Lung (tissue), 12 donors: ENCODE measurements around the gene OR4K15. TPM values are rescaled to one million over a fixed set of nuclear protein-coding genes. Genes with fewer than 3 reads are reported as not detected.

Experiments used
- ATAC-seq: fragments of 200-7000 bp; cut with Tn5 transposase; one replicate; pipeline ENCODE4 v1.9.1; 2020; ENCODE audit warnings: moderate number of reproducible peaks; ENCODE audit not compliant: insufficient read depth, low FRiP score
- DNase-seq, 3 donors: peaks; one replicate each; pipeline ENCODE4 v3.0.0-alpha.2; 2013 to 2017
- H3K27ac ChIP-seq, 2 donors: one replicate each; pipeline ENCODE4 v1.5.1; 2013; ENCODE audit warnings: mild to moderate bottlenecking in 2 of 2, moderate library complexity in 2 of 2, control low read depth in 1 of 2, inconsistent platforms in 1 of 2, low read depth in 1 of 2, low read length in 1 of 2
- H3K27me3 ChIP-seq, 3 donors: one replicate each; pipeline ENCODE4 v1.5.1; 2013; ENCODE audit warnings: low read length in 2 of 3; ENCODE audit not compliant: control insufficient read depth in 3 of 3, insufficient read depth in 3 of 3
- H3K36me3 ChIP-seq, 4 donors: one replicate each; pipeline ENCODE4 v1.5.1; 2013; ENCODE audit warnings: low read length in 4 of 4, mild to moderate bottlenecking in 1 of 4, moderate library complexity in 1 of 4; ENCODE audit not compliant: control insufficient read depth in 4 of 4, insufficient read depth in 4 of 4
- H3K4me1 ChIP-seq, 5 donors: one replicate each; pipeline ENCODE4 v1.5.1; 2013; ENCODE audit warnings: low read length in 5 of 5, mild to moderate bottlenecking in 2 of 5, moderate library complexity in 1 of 5; ENCODE audit not compliant: control insufficient read depth in 5 of 5, insufficient read depth in 5 of 5
- H3K4me3 ChIP-seq: one replicate; pipeline ENCODE4 v1.5.1; 2013; ENCODE audit warnings: mild to moderate bottlenecking, control low read depth, moderate library complexity
- H3K9ac ChIP-seq, 2 donors: one replicate each; pipeline ENCODE4 v1.5.1; 2013; ENCODE audit warnings: low read length in 2 of 2, control low read depth in 1 of 2; ENCODE audit not compliant: insufficient read depth in 1 of 2
- H3K9me3 ChIP-seq, 4 donors: one replicate each; pipeline ENCODE4 v1.5.1; 2013; ENCODE audit warnings: low read length in 3 of 4, mild to moderate bottlenecking in 1 of 4, moderate library complexity in 1 of 4; ENCODE audit not compliant: control insufficient read depth in 4 of 4, insufficient read depth in 3 of 4
- WGBS, 2 donors: extraction: QIAGEN DNeasy Blood & Tissue Kit; methylation state at CpG; one replicate each; pipeline ENCODE4 v1.1.7; 2013; 5-methylcytosine and 5-hydroxymethylcytosine counted together
- polyA plus RNA-seq, 2 donors: library from polyadenylated mRNA; stranded (reverse); fragments of 200-250 nt; gene quantifications; one replicate each; pipeline ENCODE4 v1.2.1, GENCODE V29; 2013
- total RNA-seq, 2 donors: library from RNA; depleted of rRNA in 1 of 2; stranded (reverse); fragments of >200 nt in 1 of 2; gene quantifications; one replicate each; pipeline ENCODE4 v1.2.1, GENCODE V29; 2014 to 2021
- TF ChIP-seq, protein P1 (sequence below): IDR thresholded peaks from 2 replicates; pipeline ENCODE4 v1.5.1; 2012; ENCODE audit warnings: mild to moderate bottlenecking; ENCODE audit errors: control extremely low read depth, extremely low read depth
- donor health status: control.
- donor health status: control.
- donor health status: Bipolar disorder and iron deficiency.
- donor health status: healthy.
- donor health status: DM: yes; HTN: yes; CAD: no.

The OR4K15 gene
- total and polyA plus RNA-seq, 4 donors: not detected

DNA sequence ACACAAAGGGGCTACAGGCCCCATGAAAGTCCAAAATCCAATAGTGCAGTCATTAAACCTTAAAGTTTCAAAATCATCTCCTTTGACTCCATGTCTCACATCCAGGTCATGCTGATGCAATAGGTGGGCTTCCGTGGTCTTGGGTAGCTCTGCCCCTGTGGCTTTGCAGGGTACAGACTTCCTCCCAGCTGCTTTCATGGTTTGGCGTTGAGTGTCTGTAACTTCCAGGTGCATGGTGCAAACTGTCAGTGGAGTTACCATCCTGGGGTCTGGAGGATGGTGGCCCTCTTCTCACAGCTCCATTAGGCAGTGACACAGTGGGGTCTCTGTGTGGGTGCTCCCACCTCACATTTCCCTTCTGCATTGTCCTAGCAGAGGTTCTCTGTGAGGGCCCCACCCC, 18.0 kb downstream of the OR4K15 start:
- TF ChIP-seq, protein P1, sequence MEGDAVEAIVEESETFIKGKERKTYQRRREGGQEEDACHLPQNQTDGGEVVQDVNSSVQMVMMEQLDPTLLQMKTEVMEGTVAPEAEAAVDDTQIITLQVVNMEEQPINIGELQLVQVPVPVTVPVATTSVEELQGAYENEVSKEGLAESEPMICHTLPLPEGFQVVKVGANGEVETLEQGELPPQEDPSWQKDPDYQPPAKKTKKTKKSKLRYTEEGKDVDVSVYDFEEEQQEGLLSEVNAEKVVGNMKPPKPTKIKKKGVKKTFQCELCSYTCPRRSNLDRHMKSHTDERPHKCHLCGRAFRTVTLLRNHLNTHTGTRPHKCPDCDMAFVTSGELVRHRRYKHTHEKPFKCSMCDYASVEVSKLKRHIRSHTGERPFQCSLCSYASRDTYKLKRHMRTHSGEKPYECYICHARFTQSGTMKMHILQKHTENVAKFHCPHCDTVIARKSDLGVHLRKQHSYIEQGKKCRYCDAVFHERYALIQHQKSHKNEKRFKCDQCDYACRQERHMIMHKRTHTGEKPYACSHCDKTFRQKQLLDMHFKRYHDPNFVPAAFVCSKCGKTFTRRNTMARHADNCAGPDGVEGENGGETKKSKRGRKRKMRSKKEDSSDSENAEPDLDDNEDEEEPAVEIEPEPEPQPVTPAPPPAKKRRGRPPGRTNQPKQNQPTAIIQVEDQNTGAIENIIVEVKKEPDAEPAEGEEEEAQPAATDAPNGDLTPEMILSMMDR: no peak
- WGBS, 2 donors: 53 to 63% methylated on average over 2 of the region's 2 CpGs
- peaks cover 0 to 20% (median 0%) of the 10 kb centered on the region in 4 donors for H3K9me3 ChIP-seq
- no peak overlapping the region for H3K4me3 ChIP-seq
- DNase-seq (no peak), ATAC-seq (no peak)
- no peak overlapping the region for H3K9ac ChIP-seq
- no peaks in the 10 kb centered on the region for H3K27me3 ChIP-seq
- no peaks in the 10 kb centered on the region for H3K4me1 ChIP-seq
- no peaks in the 10 kb centered on the region for H3K36me3 ChIP-seq
- no peak overlapping the region for H3K27ac ChIP-seq

DNA sequence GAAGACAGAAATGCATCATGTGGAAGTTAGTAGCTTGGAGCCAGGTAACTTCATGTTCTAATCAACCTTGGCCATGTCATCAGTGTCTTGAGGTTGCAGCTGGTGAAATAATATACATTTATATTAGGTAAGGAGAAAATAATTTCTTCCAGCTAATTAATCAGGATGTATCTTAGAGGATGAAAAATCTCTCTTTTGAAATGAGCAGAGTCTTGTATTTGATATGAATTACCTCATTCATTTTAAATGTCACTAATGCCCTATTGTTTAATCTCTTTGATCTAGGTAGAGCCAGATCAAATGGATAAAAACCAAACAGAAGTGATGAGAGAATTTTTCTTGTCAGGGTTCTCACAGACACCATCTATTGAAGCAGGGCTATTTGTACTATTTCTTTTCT, 26.5 kb downstream of the OR4K15 start, which contains the start of gene OR4Q2:
OR4Q2 (plus strand) TSS at position 301 of the 400 bp plus-strand sequence.
- Histone ChIP-seq H3K27ac (no peak within 1 kb of the TSS), H3K4me1 (no peaks in the 10 kb centered on the region), H3K36me3 (no peaks in the 10 kb centered on the region), H3K9me3 (peaks cover 0 to 5% (median 2%) of the 10 kb centered on the region in 4 donors), H3K27me3 (no peaks in the 10 kb centered on the region), H3K4me3 (no peak within 1 kb of the TSS), H3K9ac (no peak within 1 kb of the TSS)
- no peak for ATAC-seq
- TF ChIP-seq, protein P1: no peak
- no peak for DNase-seq

DNA sequence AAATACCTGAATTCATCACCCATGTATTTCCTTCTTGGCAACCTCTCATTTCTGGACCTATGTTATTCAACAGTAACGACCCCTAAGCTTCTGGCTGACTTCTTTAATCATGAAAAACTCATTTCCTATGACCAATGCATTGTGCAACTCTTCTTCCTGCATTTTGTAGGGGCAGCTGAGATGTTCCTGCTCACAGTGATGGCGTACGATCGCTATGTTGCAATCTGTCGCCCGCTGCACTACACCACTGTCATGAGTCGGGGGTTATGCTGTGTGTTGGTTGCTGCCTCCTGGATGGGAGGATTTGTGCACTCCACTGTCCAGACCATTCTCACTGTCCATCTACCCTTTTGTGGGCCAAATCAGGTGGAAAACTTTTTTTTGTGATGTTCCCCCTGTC, 26.9 kb downstream of the OR4K15 start:
- no peaks in the 10 kb centered on the region for H3K36me3 ChIP-seq
- H3K9me3 ChIP-seq: peaks cover 0 to 7% (median 2%) of the 10 kb centered on the region in 4 donors
- ATAC-seq: no peak
- WGBS, 2 donors: 43 to 55% methylated on average over 7 of the region's 7 CpGs
- TF ChIP-seq, protein P1: no peak
- no peak for DNase-seq
- no peaks in the 10 kb centered on the region for H3K4me1 ChIP-seq
- no peak overlapping the region for H3K4me3 ChIP-seq
- H3K27ac ChIP-seq: no peak overlapping the region
- H3K9ac ChIP-seq: no peak overlapping the region
- no peaks in the 10 kb centered on the region for H3K27me3 ChIP-seq

DNA sequence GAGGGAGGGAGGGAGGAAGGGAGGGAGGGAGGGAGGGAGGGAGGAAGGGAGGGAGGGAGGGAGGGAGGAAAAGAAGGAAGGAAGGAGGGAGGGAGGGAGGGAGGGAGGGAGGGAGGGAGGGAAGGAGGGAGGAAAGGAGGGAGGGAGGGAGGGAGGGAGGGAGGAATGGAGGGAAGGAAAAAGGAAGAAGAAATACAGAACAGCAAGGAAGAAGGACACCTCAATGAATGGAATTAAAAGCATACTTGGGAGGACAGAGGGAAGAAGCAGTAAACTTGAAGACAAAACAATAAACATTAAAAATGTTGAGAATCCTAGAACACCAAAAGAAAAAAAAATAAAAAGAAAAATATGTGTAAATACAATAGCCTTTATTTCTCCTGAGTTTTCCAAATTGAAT, 32.8 kb downstream of the OR4K15 start:
- Histone ChIP-seq H3K36me3 (no peaks in the 10 kb centered on the region), H3K9ac (no peak overlapping the region), H3K27me3 (no peaks in the 10 kb centered on the region), H3K4me1 (no peaks in the 10 kb centered on the region), H3K9me3 (peaks cover 0 to 3% (median 0%) of the 10 kb centered on the region in 4 donors), H3K4me3 (no peak overlapping the region), H3K27ac (no peak overlapping the region)
- TF ChIP-seq, protein P1: no peak
- DNase-seq (no peak), ATAC-seq (no peak)
